GM12872 (cell line): Measurements from ENCODE around the gene ZNF317.

Experiments used
- CTCF ChIP-seq: IDR thresholded peaks from 3 replicates; pipeline ENCODE4 v1.5.1; 2011; ENCODE audit warnings: low read depth, mild to moderate bottlenecking, low read length, moderate library complexity; ENCODE audit not compliant: insufficient read depth

The ZNF317 gene

DNA sequence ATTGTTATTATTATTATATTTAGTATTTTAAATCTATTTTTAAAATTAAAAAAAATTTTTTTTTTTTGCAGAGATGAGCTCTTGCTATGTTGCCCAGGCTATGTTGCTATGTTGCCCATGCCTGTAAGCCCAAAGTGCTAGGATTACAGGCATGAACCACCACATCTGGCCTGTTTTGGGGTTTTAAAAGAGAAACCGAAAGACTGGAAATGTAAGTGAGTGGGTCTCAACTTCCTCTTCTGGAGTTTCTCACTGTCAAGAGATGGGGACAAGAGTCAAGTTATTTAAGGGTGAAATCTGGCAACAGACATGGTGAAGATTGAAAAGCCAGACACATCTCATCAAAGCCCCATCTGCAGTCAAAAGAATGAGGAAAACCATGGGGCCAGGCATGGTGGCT lies 9.2 kb upstream of the ZNF317 start:
- TF ChIP-seq CTCF: no peak

GRCh38 chr19:9132422-9132821 lies 7.8 kb upstream of the ZNF317 start:
- no peak for TF ChIP-seq CTCF

DNA sequence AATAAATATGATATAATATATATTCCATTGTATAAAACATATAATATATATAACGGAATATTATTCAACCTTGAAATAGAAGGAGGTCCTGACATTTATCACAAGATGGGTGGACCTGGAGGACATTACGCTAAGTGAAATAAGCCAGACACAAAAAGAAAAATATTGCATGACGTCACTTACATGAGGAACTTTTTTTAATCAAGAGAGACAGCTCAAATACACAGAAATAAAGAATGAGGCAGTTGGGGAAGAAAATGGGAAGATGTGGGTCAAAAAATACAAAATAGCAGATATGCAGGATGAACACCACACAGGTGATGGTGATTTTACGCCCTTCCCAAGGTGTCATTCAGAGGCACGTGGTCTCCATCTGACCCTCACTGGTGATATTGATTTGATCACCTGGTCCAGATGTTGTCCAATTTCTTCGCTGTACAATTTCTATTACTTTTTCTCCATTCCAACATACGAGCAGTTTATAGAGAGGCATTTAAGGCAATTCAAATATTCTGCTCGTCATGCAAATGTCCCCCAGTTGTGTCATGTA lies 513 bp upstream of the ZNF317 start:
- TF ChIP-seq CTCF: no peak

GRCh38 chr19:9144920-9145319 lies 4.7 kb downstream of the ZNF317 start:
- TF ChIP-seq CTCF: no peak

GRCh38 chr19:9146882-9147281 lies 6.7 kb downstream of the ZNF317 start:
- no peak for TF ChIP-seq CTCF

- no peak for TF ChIP-seq CTCF
These were observed 8.5 kb downstream of the ZNF317 start for GRCh38 chr19:9148697-9149096.

DNA sequence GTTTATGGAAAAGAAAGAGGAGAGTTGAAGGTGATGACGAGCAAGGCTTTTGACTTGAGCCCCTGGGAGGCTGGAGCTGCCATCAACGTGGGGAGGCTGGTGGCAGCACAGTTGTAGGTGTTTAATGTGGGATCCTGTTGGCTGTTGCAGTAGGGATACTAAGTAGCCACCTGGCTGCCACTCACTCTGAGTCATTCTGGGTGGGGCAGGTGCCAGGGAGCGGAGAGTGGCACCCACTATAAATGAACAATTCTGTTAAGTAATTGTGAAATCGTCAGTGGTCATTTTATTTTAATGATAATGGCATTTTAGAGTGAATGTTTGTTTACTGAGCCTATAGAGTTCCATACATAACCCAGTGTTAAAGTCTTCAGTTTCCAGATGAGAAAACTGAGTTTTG lies 9.8 kb downstream of the ZNF317 start:
- TF ChIP-seq CTCF: no peak
